ENCODE results near the gene PDE5A. TPM values are rescaled to one million over a fixed set of nuclear protein-coding genes. Genes with fewer than 3 reads are reported as not detected.

PDE5A gene
- total and polyA plus RNA-seq, 4 donors = 3.8 to 121 (median 16.9) TPM

GRCh38 chr4:119543187-119543586 lies 85.4 kb downstream of the PDE5A start:
- no peak overlapping the region for H3K9ac ChIP-seq (ENCODE audit: insufficient read depth in 1 of 2, low read length in 2 of 2)
- H3K27ac ChIP-seq (ENCODE audit: low read depth in 1 of 2, low read length in 1 of 2) = no peak overlapping the region
- H3K9me3 ChIP-seq (ENCODE audit: control insufficient read depth in 4 of 4, insufficient read depth in 3 of 4, low read length in 3 of 4) = peaks cover 0 to 2% (median 0%) of the 10 kb centered on the region in 4 donors
- H3K36me3 ChIP-seq (ENCODE audit: control insufficient read depth in 4 of 4, insufficient read depth in 4 of 4, low read length in 4 of 4) = peaks cover 0 to 22% (median 5%) of the 10 kb centered on the region in 4 donors
- DNase-seq (no peak), ATAC-seq (ENCODE audit: insufficient read depth, low FRiP score) (no peak)
- no peaks in the 10 kb centered on the region for H3K27me3 ChIP-seq (ENCODE audit: control insufficient read depth in 3 of 3, insufficient read depth in 3 of 3, low read length in 2 of 3)
- TF ChIP-seq CTCF (IDR thresholded peaks at IDR 0.05; ENCODE audit: control extremely low read depth, extremely low read depth) = no peak
- 91 to 98% methylated on average over 1 of the region's 1 CpG for WGBS, 2 donors
- no peaks in the 10 kb centered on the region for H3K4me1 ChIP-seq (ENCODE audit: control insufficient read depth in 5 of 5, insufficient read depth in 5 of 5, low read length in 5 of 5)
- no peak overlapping the region for H3K4me3 ChIP-seq

- no peak for ATAC-seq (ENCODE audit: insufficient read depth, low FRiP score)
- Histone ChIP-seq H3K4me1 (ENCODE audit: control insufficient read depth in 5 of 5, insufficient read depth in 5 of 5, low read length in 5 of 5) (no peaks in the 10 kb centered on the region), H3K27ac (ENCODE audit: low read depth in 1 of 2, low read length in 1 of 2) (no peak overlapping the region), H3K36me3 (ENCODE audit: control insufficient read depth in 4 of 4, insufficient read depth in 4 of 4, low read length in 4 of 4) (peaks cover 0 to 29% (median 9%) of the 10 kb centered on the region in 4 donors), H3K4me3 (no peak overlapping the region), H3K27me3 (ENCODE audit: control insufficient read depth in 3 of 3, insufficient read depth in 3 of 3, low read length in 2 of 3) (no peaks in the 10 kb centered on the region), H3K9ac (ENCODE audit: insufficient read depth in 1 of 2, low read length in 2 of 2) (no peak overlapping the region), H3K9me3 (ENCODE audit: control insufficient read depth in 4 of 4, insufficient read depth in 3 of 4, low read length in 3 of 4) (peaks cover 0 to 3% (median under 1%) of the 10 kb centered on the region in 4 donors)
- TF ChIP-seq CTCF (IDR thresholded peaks at IDR 0.05; ENCODE audit: control extremely low read depth, extremely low read depth) = no peak
- WGBS, 2 donors = 74 to 80% methylated on average over 1 of the region's 1 CpG
- no peak for DNase-seq
Observed at GRCh38 chr4:119540249-119540648, 88.4 kb downstream of the PDE5A start.

- ATAC-seq (ENCODE audit: insufficient read depth, low FRiP score) = no peak
- Histone ChIP-seq H3K4me1 (ENCODE audit: control insufficient read depth in 5 of 5, insufficient read depth in 5 of 5, low read length in 5 of 5) (no peaks in the 10 kb centered on the region), H3K9me3 (ENCODE audit: control insufficient read depth in 4 of 4, insufficient read depth in 3 of 4, low read length in 3 of 4) (peaks cover 0 to 3% (median 0%) of the 10 kb centered on the region in 4 donors)
Observed at GRCh38 chr4:119537586-119537985, 91.0 kb downstream of the PDE5A start.

More at GRCh38 chr4:119537586-119537985, 91.0 kb downstream of the PDE5A start:
- Histone ChIP-seq H3K4me3 (no peak overlapping the region), H3K9ac (ENCODE audit: insufficient read depth in 1 of 2, low read length in 2 of 2) (no peak overlapping the region), H3K27me3 (ENCODE audit: control insufficient read depth in 3 of 3, insufficient read depth in 3 of 3, low read length in 2 of 3) (no peaks in the 10 kb centered on the region), H3K27ac (ENCODE audit: low read depth in 1 of 2, low read length in 1 of 2) (no peak overlapping the region), H3K36me3 (ENCODE audit: control insufficient read depth in 4 of 4, insufficient read depth in 4 of 4, low read length in 4 of 4) (peaks cover 0 to 29% (median 12%) of the 10 kb centered on the region in 4 donors)
- WGBS, 2 donors = 97 to 99% methylated on average over 1 of the region's 1 CpG
- TF ChIP-seq CTCF (IDR thresholded peaks at IDR 0.05; ENCODE audit: control extremely low read depth, extremely low read depth) = no peak
- DNase-seq = no peak

All from lung (tissue), 12 donors.